ENCODE data around the gene NMT1. TPM values are rescaled to one million over a fixed set of nuclear protein-coding genes. Genes with fewer than 3 reads are reported as not detected.

NMT1 gene
- total RNA-seq, 1 experiment from 2014 or later = 117 TPM

DNA sequence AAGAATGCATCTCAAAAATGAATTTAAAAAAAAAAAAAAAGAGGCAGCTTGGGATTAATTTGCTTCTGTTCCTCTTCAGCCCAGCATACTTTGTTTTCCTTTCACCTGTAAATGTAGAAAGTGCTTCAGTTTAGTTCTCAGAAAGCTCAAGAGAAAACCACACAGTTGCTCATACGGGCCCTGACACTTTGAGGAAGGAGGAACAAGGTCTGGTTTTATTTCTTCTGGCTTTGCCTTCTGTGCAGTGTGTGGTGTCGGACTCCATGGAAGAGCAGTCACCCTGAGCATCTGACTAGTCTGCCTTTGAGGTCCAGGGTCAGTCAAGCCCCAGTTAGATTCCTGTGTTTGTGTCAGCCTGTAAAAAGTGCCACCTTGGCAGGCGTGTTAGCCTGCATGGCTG lies 27.6 kb downstream of the NMT1 start:
- CTCF ChIA-PET = no interaction called here
- no peak overlapping the region for H3K27ac ChIP-seq (ENCODE audit: low read length)
- ATAC-seq = no peak

DNA sequence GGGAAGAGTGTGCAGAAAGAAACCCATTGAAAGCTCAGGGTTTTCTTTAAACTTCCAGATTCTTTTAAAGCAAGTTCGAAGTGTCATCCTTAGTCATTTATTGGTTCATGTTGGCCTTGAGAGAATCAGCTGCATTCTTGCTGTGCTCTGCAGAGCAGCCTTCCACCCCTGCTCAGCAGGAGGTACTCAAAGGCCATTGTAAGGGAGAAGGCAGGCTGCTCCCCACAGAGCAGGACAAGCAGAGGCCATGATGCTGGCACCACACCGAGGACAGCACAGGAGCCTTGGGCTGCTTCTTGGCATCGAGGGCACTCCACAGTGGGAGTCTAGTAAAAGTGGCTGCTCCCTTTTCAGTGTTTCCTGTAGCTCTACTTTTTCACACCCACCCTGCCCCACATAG lies 29.6 kb downstream of the NMT1 start:
- Histone ChIP-seq H3K36me3 (ENCODE audit: low read depth, low read length) (peaks cover 65% of the 10 kb centered on the region), H4K20me1 (ENCODE audit: low read length) (no peaks in the 10 kb centered on the region), H3K9me2 (replicated peaks; ENCODE audit: low read length) (no peaks in the 10 kb centered on the region), H3K9ac (ENCODE audit: low read length) (no peak overlapping the region), H3K9me3 (ENCODE audit: low read length) (no peaks in the 10 kb centered on the region), H3K4me1 (ENCODE audit: insufficient read depth, low read length) (peaks cover 21% of the 10 kb centered on the region), H3F3A (ENCODE audit: low read length, unreplicated experiment) (peaks cover 21% of the 10 kb centered on the region), H3K27ac (ENCODE audit: low read length) (no peak overlapping the region), H2AFZ (ENCODE audit: low read length) (no peak overlapping the region), H3K4me3 (ENCODE audit: low read length) (no peak overlapping the region), H3K27me3 (ENCODE audit: low read length) (no peaks in the 10 kb centered on the region), H3K79me2 (ENCODE audit: low read length) (peaks cover 8% of the 10 kb centered on the region; the same call in 1 of the 2 replicates), H3K4me2 (ENCODE audit: low read length) (no peak overlapping the region)
- ATAC-seq (no peak), DNase-seq (no peak)
- BruUV-seq (replicated peaks) = no TSS peak
- intact Hi-C loops (cut with micrococcal nuclease) = loop anchor here (5.0 kb wide), 1 partner anchor 38 kb away; the partner anchor contains the start of gene DCAKD
- POLR2A ChIA-PET (ENCODE audit: unreplicated experiment) = interaction anchor here (0.6 kb wide), 2 partner anchors 14 to 253 kb away, joined by 3 to 13 read pairs; no protein-coding TSS in a partner anchor
- CTCF ChIA-PET = no interaction called here
- TF ChIP-seq, protein P1, sequence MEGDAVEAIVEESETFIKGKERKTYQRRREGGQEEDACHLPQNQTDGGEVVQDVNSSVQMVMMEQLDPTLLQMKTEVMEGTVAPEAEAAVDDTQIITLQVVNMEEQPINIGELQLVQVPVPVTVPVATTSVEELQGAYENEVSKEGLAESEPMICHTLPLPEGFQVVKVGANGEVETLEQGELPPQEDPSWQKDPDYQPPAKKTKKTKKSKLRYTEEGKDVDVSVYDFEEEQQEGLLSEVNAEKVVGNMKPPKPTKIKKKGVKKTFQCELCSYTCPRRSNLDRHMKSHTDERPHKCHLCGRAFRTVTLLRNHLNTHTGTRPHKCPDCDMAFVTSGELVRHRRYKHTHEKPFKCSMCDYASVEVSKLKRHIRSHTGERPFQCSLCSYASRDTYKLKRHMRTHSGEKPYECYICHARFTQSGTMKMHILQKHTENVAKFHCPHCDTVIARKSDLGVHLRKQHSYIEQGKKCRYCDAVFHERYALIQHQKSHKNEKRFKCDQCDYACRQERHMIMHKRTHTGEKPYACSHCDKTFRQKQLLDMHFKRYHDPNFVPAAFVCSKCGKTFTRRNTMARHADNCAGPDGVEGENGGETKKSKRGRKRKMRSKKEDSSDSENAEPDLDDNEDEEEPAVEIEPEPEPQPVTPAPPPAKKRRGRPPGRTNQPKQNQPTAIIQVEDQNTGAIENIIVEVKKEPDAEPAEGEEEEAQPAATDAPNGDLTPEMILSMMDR (conservative IDR thresholded peaks at IDR 0.05; ENCODE audit: low read depth, low read length) = no peak
- TF ChIP-seq EZH2 (IDR thresholded peaks at IDR 0.05; ENCODE audit: low read length, unreplicated experiment) = no peak
- no peak for TF ChIP-seq EZH2phosphoT487 (IDR thresholded peaks at IDR 0.05; ENCODE audit: borderline replicate concordance, low read length)

More for the DNA sequence above, 27.6 kb downstream of the NMT1 start:
- no peak overlapping the region for H3K9ac ChIP-seq (ENCODE audit: low read length)
- H3K9me2 ChIP-seq (replicated peaks; ENCODE audit: low read length) = no peaks in the 10 kb centered on the region
- H3K27me3 ChIP-seq (ENCODE audit: low read length) = no peaks in the 10 kb centered on the region
- peaks cover 21% of the 10 kb centered on the region for H3F3A ChIP-seq (ENCODE audit: low read length, unreplicated experiment)
- no peak overlapping the region for H3K4me2 ChIP-seq (ENCODE audit: low read length)
- H3K9me3 ChIP-seq (ENCODE audit: low read length) = no peaks in the 10 kb centered on the region
- peaks cover 71% of the 10 kb centered on the region for H3K36me3 ChIP-seq (ENCODE audit: low read depth, low read length)
- peaks cover 4% of the 10 kb centered on the region for H3K79me2 ChIP-seq (ENCODE audit: low read length)
- POLR2A ChIA-PET (ENCODE audit: unreplicated experiment) = no interaction called here
- peaks cover 20% of the 10 kb centered on the region for H3K4me1 ChIP-seq (ENCODE audit: insufficient read depth, low read length)
- intact Hi-C loops (cut with micrococcal nuclease) = no loop called here
- no TSS peak for BruUV-seq (replicated peaks)
- no peak for DNase-seq
- no peak overlapping the region for H3K4me3 ChIP-seq (ENCODE audit: low read length)
- H4K20me1 ChIP-seq (ENCODE audit: low read length) = no peaks in the 10 kb centered on the region
- TF ChIP-seq EZH2phosphoT487 (IDR thresholded peaks at IDR 0.05; ENCODE audit: borderline replicate concordance, low read length) (no peak), EZH2 (IDR thresholded peaks at IDR 0.05; ENCODE audit: low read length, unreplicated experiment) (no peak)
- TF ChIP-seq, protein P1 (conservative IDR thresholded peaks at IDR 0.05; ENCODE audit: low read depth, low read length) = no peak
- no peak overlapping the region for H2AFZ ChIP-seq (ENCODE audit: low read length)

DNA sequence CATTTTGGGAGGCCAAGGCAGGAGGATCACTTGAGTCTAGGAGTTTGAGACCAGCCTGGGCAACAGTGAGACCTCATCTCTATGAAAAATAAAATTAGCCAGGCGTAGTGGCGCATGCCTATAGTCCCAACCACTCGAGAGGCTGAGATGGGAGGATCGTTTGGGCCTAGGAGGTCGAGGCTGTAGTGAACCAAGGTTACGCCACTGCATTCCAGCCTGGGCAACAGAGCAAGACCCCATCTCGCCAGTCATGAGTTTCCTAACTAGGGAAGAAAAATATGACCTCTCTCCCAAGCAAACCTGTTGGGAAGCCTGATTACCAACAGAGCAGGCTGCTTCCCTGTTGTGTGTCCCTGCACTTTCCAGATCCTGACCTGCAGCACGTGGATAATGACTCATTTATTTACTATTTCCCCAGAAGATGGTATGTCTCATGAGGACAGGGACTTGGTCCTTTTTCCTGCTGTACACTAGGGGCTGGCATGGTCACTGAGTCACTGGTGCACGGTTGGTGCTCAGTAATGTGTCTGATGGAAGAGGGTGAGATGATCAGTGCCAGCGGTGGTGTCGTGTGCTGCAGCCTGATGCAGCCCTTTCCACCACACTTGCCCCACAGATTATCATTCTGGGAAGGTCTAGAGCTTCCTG lies 30.8 kb downstream of the NMT1 start:
- Histone ChIP-seq H2AFZ (ENCODE audit: low read length) (no peak overlapping the region), H3K9ac (ENCODE audit: low read length) (no peak overlapping the region), H3F3A (ENCODE audit: low read length, unreplicated experiment) (peaks cover 16% of the 10 kb centered on the region), H3K4me3 (ENCODE audit: low read length) (no peak overlapping the region), H3K27me3 (ENCODE audit: low read length) (no peaks in the 10 kb centered on the region), H3K27ac (ENCODE audit: low read length) (peak overlapping the region; percentile 59), H4K20me1 (ENCODE audit: low read length) (no peaks in the 10 kb centered on the region), H3K9me2 (replicated peaks; ENCODE audit: low read length) (no peaks in the 10 kb centered on the region), H3K4me1 (ENCODE audit: insufficient read depth, low read length) (peaks cover 21% of the 10 kb centered on the region), H3K9me3 (ENCODE audit: low read length) (no peaks in the 10 kb centered on the region), H3K4me2 (ENCODE audit: low read length) (no peak overlapping the region), H3K36me3 (ENCODE audit: low read depth, low read length) (peaks cover 69% of the 10 kb centered on the region), H3K79me2 (ENCODE audit: low read length) (peaks cover 8% of the 10 kb centered on the region; the same call in 1 of the 2 replicates)
- ATAC-seq (peak; percentile 0; the same call in 1 of the 2 replicates), DNase-seq (peak; percentile 53)
- POLR2A ChIA-PET (ENCODE audit: unreplicated experiment) = no interaction called here
- CTCF ChIA-PET = no interaction called here
- intact Hi-C loops (cut with micrococcal nuclease) = loop anchor here (5.0 kb wide), 1 partner anchor 40 kb away; the partner anchor contains the start of gene DCAKD
- no peak for TF ChIP-seq EZH2 (IDR thresholded peaks at IDR 0.05; ENCODE audit: low read length, unreplicated experiment)
- no peak for TF ChIP-seq EZH2phosphoT487 (IDR thresholded peaks at IDR 0.05; ENCODE audit: borderline replicate concordance, low read length)
- TF ChIP-seq, protein P1 (conservative IDR thresholded peaks at IDR 0.05; ENCODE audit: low read depth, low read length) = no peak
- BruUV-seq (replicated peaks) = no TSS peak

Data from PC-3 (cell line).